Endothelial cell of umbilical vein (primary cell): ENCODE data around the gene IGSF6.

Source experiments
- EZH2 ChIP-seq: IDR thresholded peaks from 2 replicates; pipeline ENCODE4 v1.6.1; 2012; ENCODE audit warnings: borderline replicate concordance, low read depth, mild to moderate bottlenecking, moderate library complexity, low read length, inconsistent platforms; ENCODE audit not compliant: severe bottlenecking
- TF ChIP-seq, protein P1 (sequence below), 2 donors: IDR thresholded peaks; 1 replicate in 1 of 2; 2 replicates in 1 of 2; pipeline ENCODE4 v1.5.1; 2011; ENCODE audit warnings: low read length in 2 of 2, mild to moderate bottlenecking in 2 of 2, moderate library complexity in 2 of 2, control low read depth in 1 of 2, inconsistent platforms in 1 of 2, low read depth in 1 of 2; ENCODE audit not compliant: insufficient read depth in 1 of 2; ENCODE audit errors: extremely low read depth in 1 of 2

DNA sequence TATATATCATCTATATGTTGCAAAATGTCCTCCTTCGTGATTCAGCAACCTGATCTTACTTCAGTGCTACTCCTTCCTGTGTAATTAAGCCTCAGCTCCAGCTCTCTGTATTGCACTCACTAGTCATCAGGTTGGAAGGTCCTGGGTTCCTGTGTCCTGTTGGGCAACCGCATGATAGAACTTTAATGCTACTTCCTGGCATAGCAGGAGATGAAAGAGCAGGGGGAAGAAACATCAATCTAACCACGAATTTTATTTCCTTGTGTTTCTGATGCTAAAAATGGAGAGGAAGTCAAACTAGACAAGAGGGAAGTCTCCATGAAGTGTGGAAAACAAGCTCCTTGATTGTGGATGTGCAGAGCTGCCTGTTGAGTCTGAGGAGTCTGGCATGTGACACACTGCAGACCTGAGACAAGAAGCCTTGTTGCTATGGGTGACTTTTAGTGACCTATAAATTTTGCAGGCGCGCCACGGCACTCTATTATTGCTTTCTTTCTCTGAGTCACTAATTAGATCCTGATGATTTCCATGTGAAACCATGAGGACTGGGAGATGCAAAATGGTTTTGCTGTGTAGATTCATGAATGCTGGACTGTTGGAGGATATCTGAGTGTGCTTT is 25.6 kb downstream of the IGSF6 start:
- no peak for TF ChIP-seq EZH2
- TF ChIP-seq, protein P1, sequence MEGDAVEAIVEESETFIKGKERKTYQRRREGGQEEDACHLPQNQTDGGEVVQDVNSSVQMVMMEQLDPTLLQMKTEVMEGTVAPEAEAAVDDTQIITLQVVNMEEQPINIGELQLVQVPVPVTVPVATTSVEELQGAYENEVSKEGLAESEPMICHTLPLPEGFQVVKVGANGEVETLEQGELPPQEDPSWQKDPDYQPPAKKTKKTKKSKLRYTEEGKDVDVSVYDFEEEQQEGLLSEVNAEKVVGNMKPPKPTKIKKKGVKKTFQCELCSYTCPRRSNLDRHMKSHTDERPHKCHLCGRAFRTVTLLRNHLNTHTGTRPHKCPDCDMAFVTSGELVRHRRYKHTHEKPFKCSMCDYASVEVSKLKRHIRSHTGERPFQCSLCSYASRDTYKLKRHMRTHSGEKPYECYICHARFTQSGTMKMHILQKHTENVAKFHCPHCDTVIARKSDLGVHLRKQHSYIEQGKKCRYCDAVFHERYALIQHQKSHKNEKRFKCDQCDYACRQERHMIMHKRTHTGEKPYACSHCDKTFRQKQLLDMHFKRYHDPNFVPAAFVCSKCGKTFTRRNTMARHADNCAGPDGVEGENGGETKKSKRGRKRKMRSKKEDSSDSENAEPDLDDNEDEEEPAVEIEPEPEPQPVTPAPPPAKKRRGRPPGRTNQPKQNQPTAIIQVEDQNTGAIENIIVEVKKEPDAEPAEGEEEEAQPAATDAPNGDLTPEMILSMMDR (IDR thresholded peaks at IDR 0.05; ENCODE audit: extremely low read depth in 1 of 2, insufficient read depth in 1 of 2, low read depth in 1 of 2, low read length in 2 of 2): no peak
